Endodermal cell (in vitro differentiated cells): Measurements from ENCODE around the gene ARID4A. TPM values are rescaled to one million over a fixed set of nuclear protein-coding genes. Genes with fewer than 3 reads are reported as not detected.
A peak's percentile ranks its signal among the peaks of the same experiment; 100 is the strongest.

Experiments
- DNase-seq: peaks from one replicate; pipeline ENCODE4 v3.0.0-alpha.2; 2017
- H3K27ac ChIP-seq: 2 replicates; pipeline ENCODE4 v1.5.1; 2013; ENCODE audit warnings: mild to moderate bottlenecking, low read depth, low read length, moderate library complexity
- H3K27me3 ChIP-seq: 2 replicates; pipeline ENCODE4 v1.6.1; 2013; ENCODE audit warnings: mild to moderate bottlenecking, low read length, moderate library complexity; ENCODE audit not compliant: insufficient read depth, control insufficient read depth, poor library complexity, severe bottlenecking
- H3K36me3 ChIP-seq: 2 replicates; pipeline ENCODE4 v1.7.0; 2013; ENCODE audit warnings: mild to moderate bottlenecking, low read length, moderate library complexity; ENCODE audit not compliant: control insufficient read depth, insufficient read depth
- H3K4me1 ChIP-seq: one replicate; pipeline ENCODE4 v1.7.0; 2013; ENCODE audit warnings: low read length; ENCODE audit not compliant: control insufficient read depth, insufficient read depth
- H3K4me3 ChIP-seq: 2 replicates; pipeline ENCODE4 v1.5.1; 2013; ENCODE audit warnings: mild to moderate bottlenecking, low read length, moderate library complexity
- H3K9ac ChIP-seq: 2 replicates; pipeline ENCODE4 v1.6.1; 2013; ENCODE audit warnings: mild to moderate bottlenecking, low read length, moderate library complexity; ENCODE audit not compliant: poor library complexity, severe bottlenecking; ENCODE audit errors: extremely low read depth
- H3K9me3 ChIP-seq: 2 replicates; pipeline ENCODE4 v1.6.1; 2013; ENCODE audit warnings: mild to moderate bottlenecking, low read length, moderate library complexity; ENCODE audit not compliant: control insufficient read depth
- H3K27ac Mint-ChIP-seq: 2 replicates; pipeline ENCODE4 v1.8.0; 2020; ENCODE audit warnings: mixed read lengths
- H3K27me3 Mint-ChIP-seq: 2 replicates; pipeline ENCODE4 v1.8.0; 2021; ENCODE audit warnings: mild to moderate bottlenecking, mixed read lengths; ENCODE audit not compliant: insufficient read depth
- H3K36me3 Mint-ChIP-seq: 2 replicates; pipeline ENCODE4 v1.8.0; 2020; ENCODE audit warnings: low read depth, mixed read lengths
- H3K4me1 Mint-ChIP-seq: 2 replicates; pipeline ENCODE4 v1.8.0; 2020; ENCODE audit warnings: mixed read lengths
- H3K4me3 Mint-ChIP-seq: 2 replicates; pipeline ENCODE4 v1.8.0; 2020; ENCODE audit warnings: mild to moderate bottlenecking, moderate library complexity, mixed read lengths
- H3K9me3 Mint-ChIP-seq: 2 replicates; pipeline ENCODE4 v1.8.0; 2020; ENCODE audit warnings: mild to moderate bottlenecking, mixed read lengths
- CTCF ChIP-seq: fragments of 200-600 bp; sonication (generic); conservative IDR thresholded peaks from 2 replicates; pipeline ENCODE4 v1.5.0; 2021; ENCODE audit warnings: antibody characterized with exemption, mild to moderate bottlenecking
- WGBS, 2 experiments: methylation state at CpG; one replicate each; pipeline versions ENCODE4 v1.1.5 to v1.1.7; 2013; ENCODE audit warnings: missing lambda C conversion rate in 2 of 2, mixed read lengths in 1 of 2; ENCODE audit not compliant: insufficient coverage in 1 of 2, insufficient read length in 1 of 2; 5-methylcytosine and 5-hydroxymethylcytosine counted together
- total RNA-seq, 2 donors: library from RNA; stranded (reverse); fragmentation: NEBNext Ultra II Directional in 1 of 2; extraction: Animal tissue kit (Norgen Biotek cat#: 25700) in 1 of 2; gene quantifications; 2 replicates in 1 of 2; 3 replicates in 1 of 2; pipeline ENCODE4 v1.2.1, GENCODE V29; 2021

ARID4A gene
- total RNA-seq, 2 donors from 2014 or later: 22.1 to 24.5 TPM

GRCh38 chr14:58281969-58282368 is 16.4 kb upstream of the ARID4A start:
- peak overlapping the region; percentile 24 for H3K27ac Mint-ChIP-seq
- no peak overlapping the region for H3K4me3 Mint-ChIP-seq
- Histone ChIP-seq H3K9me3 (no peaks in the 10 kb centered on the region), H3K4me1 (no peaks in the 10 kb centered on the region), H3K27me3 (no peaks in the 10 kb centered on the region), H3K4me3 (no peak overlapping the region), H3K9ac (no peak overlapping the region), H3K36me3 (peaks cover 83% of the 10 kb centered on the region), H3K27ac (no peak overlapping the region)
- H3K36me3 Mint-ChIP-seq: peaks cover 68% of the 10 kb centered on the region
- peaks cover 3% of the 10 kb centered on the region for H3K4me1 Mint-ChIP-seq
- no peaks in the 10 kb centered on the region for H3K9me3 Mint-ChIP-seq
- DNase-seq: no peak
- no peak for TF ChIP-seq CTCF
- WGBS, 2 experiments: 100% methylated on average over 2 of the region's 3 CpGs; no CpG with 5 or more reads in 1 of the 2 experiments
- H3K27me3 Mint-ChIP-seq: no peaks in the 10 kb centered on the region

GRCh38 chr14:58282925-58283593 is 15.3 kb upstream of the ARID4A start:
- Histone ChIP-seq H3K27me3 (no peaks in the 10 kb centered on the region), H3K4me3 (no peak overlapping the region), H3K27ac (no peak overlapping the region), H3K9me3 (no peaks in the 10 kb centered on the region), H3K9ac (no peak overlapping the region), H3K4me1 (no peaks in the 10 kb centered on the region), H3K36me3 (peaks cover 91% of the 10 kb centered on the region)
- TF ChIP-seq CTCF: no peak
- peaks cover 3% of the 10 kb centered on the region for H3K4me1 Mint-ChIP-seq
- H3K36me3 Mint-ChIP-seq: peaks cover 72% of the 10 kb centered on the region
- H3K9me3 Mint-ChIP-seq: no peaks in the 10 kb centered on the region
- 95 to 100% methylated on average over 2 to 4 of the region's 4 CpGs for WGBS, 2 experiments
- no peak overlapping the region for H3K27ac Mint-ChIP-seq
- H3K27me3 Mint-ChIP-seq: no peaks in the 10 kb centered on the region
- H3K4me3 Mint-ChIP-seq: no peak overlapping the region
- DNase-seq: no peak

GRCh38 chr14:58283730-58284129 is 14.6 kb upstream of the ARID4A start:
- TF ChIP-seq CTCF: no peak
- Mint-ChIP-seq H3K36me3 (peaks cover 72% of the 10 kb centered on the region), H3K9me3 (no peaks in the 10 kb centered on the region), H3K4me3 (no peak overlapping the region), H3K27ac (no peak overlapping the region), H3K4me1 (peaks cover 3% of the 10 kb centered on the region), H3K27me3 (no peaks in the 10 kb centered on the region)
- no peaks in the 10 kb centered on the region for H3K27me3 ChIP-seq
- no peak overlapping the region for H3K4me3 ChIP-seq
- no peaks in the 10 kb centered on the region for H3K4me1 ChIP-seq
- H3K27ac ChIP-seq: no peak overlapping the region
- no peak for DNase-seq
- no peaks in the 10 kb centered on the region for H3K9me3 ChIP-seq
- no peak overlapping the region for H3K9ac ChIP-seq
- peaks cover 91% of the 10 kb centered on the region for H3K36me3 ChIP-seq
